Measurements from ENCODE around the gene SMARCD2.

The SMARCD2 gene

DNA sequence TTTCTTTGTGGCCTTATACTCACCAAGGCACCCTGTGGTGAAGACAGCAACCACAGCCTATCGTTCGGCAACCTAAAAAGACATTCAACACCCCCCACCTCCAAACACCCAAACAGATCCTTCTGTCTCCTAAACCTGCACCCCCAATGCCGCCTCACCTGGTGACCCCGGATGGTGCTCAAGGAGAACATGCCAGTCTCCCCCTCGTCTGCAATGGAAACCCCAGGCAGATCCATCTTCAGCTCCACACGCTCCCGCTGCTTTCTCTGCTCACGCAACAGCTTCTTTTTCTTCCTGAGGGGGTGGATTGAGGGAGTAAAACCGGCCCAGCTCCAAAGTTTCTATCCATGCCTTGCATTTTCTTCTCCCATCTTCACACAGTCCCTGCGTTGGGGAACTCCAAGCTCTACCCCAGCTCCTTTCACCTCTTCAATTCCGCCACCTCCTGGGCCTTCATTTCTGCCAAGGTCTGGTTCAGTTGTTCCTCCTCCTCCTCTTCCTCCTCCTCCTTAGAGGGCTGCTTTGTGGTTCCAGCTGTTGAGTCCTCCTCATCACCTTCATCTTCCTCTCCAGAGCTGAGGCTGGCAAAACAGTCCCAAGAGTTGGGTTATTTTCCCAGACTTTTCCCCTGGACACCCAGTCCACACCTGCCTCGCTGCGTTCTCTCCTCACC, 18.7 kb downstream of the SMARCD2 start:
- no peak for FAIRE-seq
- no peak for TF ChIP-seq POLR2A (IDR thresholded peaks at IDR 0.05; ENCODE audit: low read depth, low read length)
- TF ChIP-seq TAF1 (IDR thresholded peaks at IDR 0.05; ENCODE audit: borderline replicate concordance, low read depth, low read length), result no peak
- TF ChIP-seq POLR2AphosphoS5 (IDR thresholded peaks at IDR 0.05; ENCODE audit: low read depth, low read length), result no peak

DNA sequence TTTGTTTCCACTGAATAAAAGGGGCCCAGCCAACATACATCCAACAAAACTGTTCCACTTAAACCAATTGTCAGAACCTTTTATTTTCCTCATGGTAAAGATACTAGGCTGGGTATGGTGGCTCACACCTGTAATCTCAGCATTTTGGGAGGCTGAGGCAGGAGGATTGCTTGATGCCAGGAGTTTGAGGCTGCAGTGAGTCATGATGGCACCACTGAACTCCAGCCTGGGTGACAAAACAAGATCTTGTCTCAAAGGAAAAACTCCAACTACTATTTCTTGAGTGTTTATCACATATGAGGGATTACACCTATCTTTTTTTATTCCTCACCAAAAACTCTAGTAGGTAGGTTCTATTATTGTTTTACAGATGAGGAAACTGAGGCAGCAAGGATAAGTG, 19.9 kb downstream of the SMARCD2 start:
- no peak for DNase-seq (ENCODE audit: insufficient read length)
- TF ChIP-seq POLR2A (IDR thresholded peaks at IDR 0.05; ENCODE audit: low read depth, low read length) (no peak), TAF1 (IDR thresholded peaks at IDR 0.05; ENCODE audit: borderline replicate concordance, low read depth, low read length) (no peak), POLR2AphosphoS5 (IDR thresholded peaks at IDR 0.05; ENCODE audit: low read depth, low read length) (no peak)
- no peak for FAIRE-seq

More for the DNA sequence above, 18.7 kb downstream of the SMARCD2 start:
- no peak for DNase-seq (ENCODE audit: insufficient read length)

DNA sequence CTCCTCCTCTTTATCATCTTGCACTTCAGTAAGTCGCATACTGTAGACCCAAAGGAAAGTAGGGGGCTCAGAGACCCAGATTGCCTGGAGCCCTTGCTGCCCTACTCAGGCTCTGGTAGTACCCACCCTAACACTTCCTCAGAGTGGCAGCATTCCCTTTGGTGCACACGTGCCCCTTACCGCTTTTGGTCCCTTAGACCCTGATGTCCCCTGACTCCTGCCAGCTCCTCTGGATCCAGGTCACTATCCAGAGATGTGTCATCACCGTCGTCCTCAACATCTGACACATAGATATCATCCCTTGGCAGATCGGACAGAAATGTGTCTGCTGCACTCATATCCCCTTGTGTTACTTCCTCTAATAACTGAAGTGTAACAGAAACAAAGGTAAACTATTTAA, 20.7 kb downstream of the SMARCD2 start:
- TF ChIP-seq POLR2AphosphoS5 (IDR thresholded peaks at IDR 0.05; ENCODE audit: low read depth, low read length) (peak; percentile 12; the same call in 1 of the 2 replicates), POLR2A (IDR thresholded peaks at IDR 0.05; ENCODE audit: low read depth, low read length) (no peak), TAF1 (IDR thresholded peaks at IDR 0.05; ENCODE audit: borderline replicate concordance, low read depth, low read length) (no peak)
- DNase-seq (ENCODE audit: insufficient read length), result no peak
- no peak for FAIRE-seq

DNA sequence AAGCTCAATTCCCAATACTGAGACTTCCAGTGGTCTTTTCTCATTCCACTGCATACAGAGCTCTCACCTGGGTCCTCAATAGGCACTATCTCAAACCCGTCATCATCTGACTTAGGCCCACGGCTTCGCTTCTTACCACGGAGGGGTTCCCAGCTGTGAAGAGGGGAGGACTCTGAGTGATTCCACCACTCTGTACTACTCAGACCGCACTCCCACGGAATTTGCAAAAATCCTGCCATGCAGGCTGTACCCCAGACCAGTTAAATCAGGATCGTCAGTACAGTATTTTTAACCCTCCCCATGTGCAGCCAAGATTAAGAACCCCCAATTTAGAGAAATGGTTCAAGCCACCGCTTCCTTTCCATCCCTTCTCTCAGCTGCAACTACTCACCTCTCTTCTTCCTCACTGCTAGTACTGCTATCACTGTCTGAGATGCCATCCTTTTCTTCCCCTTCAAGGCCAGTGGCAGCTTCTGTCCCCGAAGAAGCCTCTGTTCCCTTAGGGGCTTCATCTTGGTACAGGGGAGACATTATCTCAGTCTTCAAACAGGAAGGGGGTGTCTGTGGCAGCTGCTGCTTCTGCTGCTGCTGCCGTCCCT, 21.4 kb downstream of the SMARCD2 start:
- FAIRE-seq (no peak), DNase-seq (ENCODE audit: insufficient read length) (no peak)
- TF ChIP-seq POLR2AphosphoS5 (IDR thresholded peaks at IDR 0.05; ENCODE audit: low read depth, low read length) (peak; percentile 5; the same call in 1 of the 2 replicates), TAF1 (IDR thresholded peaks at IDR 0.05; ENCODE audit: borderline replicate concordance, low read depth, low read length) (no peak)

DNA sequence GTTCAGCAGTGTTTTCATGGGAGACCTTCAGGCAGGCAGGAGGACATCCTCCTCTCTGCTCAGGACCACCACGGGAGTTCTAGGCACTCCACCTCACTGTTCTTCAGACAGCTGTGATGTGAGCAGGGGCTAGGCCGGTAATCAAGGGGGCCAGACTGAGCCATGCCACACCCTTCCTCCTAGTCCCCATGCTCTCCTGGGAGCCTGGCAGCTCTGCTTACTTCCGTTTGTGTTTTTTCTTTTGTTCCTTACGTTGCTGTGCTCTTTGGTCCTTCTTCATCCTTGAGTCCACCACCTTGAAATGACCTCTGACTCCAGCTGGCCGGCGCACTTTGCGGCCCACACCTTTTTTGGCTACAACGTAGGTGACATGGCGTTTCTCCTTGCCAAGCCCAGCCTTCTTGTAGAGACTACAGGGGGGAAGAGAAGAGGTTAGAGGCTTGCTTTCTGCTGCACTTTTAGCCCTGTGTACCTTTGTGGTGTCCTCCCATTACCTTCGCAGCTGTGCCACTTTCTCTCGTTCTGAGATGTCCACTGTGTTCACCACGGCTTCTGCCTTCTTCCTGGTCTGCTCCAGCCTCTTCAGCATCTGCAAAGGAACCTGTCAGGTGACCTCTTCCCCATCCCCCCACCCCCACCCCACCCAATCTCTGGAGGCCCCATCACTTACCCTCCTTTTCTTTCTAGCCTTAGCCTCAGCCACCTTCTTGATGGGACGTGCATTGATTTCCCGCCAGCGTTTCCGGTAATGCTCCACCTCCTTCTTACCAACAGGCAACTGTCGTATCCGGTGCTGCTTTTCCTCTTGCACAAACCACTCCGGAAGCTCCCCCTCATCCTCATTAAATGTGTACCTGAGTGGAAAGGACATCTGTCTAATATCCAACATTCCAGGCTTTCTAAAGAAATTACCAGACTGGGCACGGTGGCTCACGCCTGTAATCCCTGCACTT, 22.6 kb downstream of the SMARCD2 start:
- DNase-seq (ENCODE audit: insufficient read length), result no peak
- TF ChIP-seq POLR2A (IDR thresholded peaks at IDR 0.05; ENCODE audit: low read depth, low read length) (no peak), POLR2AphosphoS5 (IDR thresholded peaks at IDR 0.05; ENCODE audit: low read depth, low read length) (no peak), TAF1 (IDR thresholded peaks at IDR 0.05; ENCODE audit: borderline replicate concordance, low read depth, low read length) (no peak)
- no peak for FAIRE-seq

DNA sequence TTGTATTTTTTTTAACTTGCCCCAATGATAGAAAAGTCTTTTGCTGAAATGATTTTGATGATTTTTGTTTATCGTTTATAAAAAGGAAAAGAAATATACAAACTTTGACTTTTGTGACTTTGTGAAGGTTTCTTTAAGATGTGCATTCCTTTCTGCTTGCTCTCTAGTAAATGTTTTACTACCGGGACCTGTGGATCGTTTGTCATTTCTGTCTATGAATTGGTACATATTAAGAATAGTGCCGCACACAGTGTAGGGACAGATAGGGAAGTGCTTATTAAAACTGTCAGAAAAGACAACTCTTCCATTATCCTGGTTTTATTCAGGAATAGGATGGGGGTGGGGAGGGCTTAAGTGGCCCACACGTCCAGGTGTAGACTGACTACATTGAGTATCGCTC, 23.4 kb downstream of the SMARCD2 start:
- DNase-seq (ENCODE audit: insufficient read length) (no peak), FAIRE-seq (no peak)
- TF ChIP-seq POLR2A (IDR thresholded peaks at IDR 0.05; ENCODE audit: low read depth, low read length) (no peak), POLR2AphosphoS5 (IDR thresholded peaks at IDR 0.05; ENCODE audit: low read depth, low read length) (no peak; the same call in 1 of the 2 replicates), TAF1 (IDR thresholded peaks at IDR 0.05; ENCODE audit: borderline replicate concordance, low read depth, low read length) (no peak)

DNA sequence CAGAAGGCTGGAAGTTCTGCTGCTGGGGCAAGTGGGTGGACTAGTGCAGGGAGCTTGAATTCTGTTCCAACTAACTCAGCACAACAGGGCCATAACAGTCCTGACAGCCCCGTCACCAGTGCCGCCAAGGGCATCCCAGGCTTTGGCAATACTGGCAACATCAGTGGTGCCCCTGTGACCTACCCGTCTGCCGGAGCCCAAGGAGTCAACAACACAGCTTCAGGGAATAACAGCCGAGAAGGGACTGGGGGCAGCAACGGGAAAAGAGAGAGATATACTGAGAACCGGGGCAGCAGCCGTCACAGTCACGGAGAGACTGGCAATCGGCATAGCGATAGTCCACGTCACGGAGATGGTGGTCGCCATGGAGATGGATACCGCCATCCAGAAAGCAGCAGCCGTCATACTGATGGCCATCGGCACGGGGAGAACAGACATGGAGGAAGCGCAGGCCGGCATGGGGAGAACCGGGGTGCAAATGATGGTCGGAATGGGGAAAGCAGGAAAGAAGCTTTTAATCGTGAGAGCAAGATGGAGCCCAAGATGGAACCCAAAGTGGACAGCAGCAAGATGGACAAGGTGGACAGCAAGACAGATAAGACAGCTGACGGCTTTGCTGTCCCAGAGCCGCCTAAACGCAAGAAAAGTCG, 24.6 kb downstream of the SMARCD2 start:
- TF ChIP-seq POLR2AphosphoS5 (IDR thresholded peaks at IDR 0.05; ENCODE audit: low read depth, low read length), result no peak
- no peak; the same call in 1 of the 2 replicates for TF ChIP-seq POLR2A (IDR thresholded peaks at IDR 0.05; ENCODE audit: low read depth, low read length)
- TF ChIP-seq TAF1 (IDR thresholded peaks at IDR 0.05; ENCODE audit: borderline replicate concordance, low read depth, low read length), result no peak
- DNase-seq (ENCODE audit: insufficient read length) (no peak), FAIRE-seq (no peak)

DNA sequence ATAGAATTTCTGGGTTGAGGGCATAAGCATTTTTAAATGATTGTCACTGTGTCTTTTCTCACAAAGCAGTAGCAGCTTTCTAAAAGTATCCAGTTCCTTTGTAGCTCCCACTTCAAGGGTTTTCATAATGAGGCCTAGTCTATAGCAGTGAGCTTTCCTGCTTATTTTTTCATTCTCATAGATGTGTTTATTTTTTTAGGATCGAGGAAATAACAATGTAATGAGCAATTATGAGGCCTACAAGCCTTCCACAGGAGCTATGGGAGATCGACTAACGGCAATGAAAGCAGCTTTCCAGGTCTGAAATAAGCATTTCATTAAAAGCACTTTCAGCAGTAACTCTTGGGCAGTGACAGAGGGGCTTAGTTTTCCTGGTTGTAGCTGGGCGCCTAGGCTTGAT, 25.8 kb downstream of the SMARCD2 start:
- FAIRE-seq (no peak), DNase-seq (ENCODE audit: insufficient read length) (no peak)
- no peak for TF ChIP-seq POLR2AphosphoS5 (IDR thresholded peaks at IDR 0.05; ENCODE audit: low read depth, low read length)

DNA sequence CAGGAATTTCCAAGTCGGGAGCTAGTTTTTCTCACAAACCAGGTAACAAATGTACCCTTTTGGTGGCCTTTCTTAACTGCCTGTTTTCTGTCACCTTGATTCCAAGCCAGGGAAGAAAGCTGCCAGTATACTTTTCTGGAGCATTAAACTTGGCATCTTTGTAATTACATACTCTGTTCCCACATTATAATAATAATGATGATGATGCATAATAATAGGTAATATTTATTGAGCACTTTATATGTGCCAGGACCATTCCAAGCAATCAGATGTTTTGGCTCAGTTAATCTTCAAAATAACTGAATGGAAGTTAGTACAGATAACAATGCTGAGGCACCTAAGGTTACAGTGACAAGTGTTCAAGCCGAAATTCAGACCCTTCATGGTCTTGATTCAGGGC, 26.4 kb downstream of the SMARCD2 start:
- TF ChIP-seq POLR2AphosphoS5 (IDR thresholded peaks at IDR 0.05; ENCODE audit: low read depth, low read length), result no peak
- TF ChIP-seq POLR2A (IDR thresholded peaks at IDR 0.05; ENCODE audit: low read depth, low read length), result no peak
- no peak for TF ChIP-seq TAF1 (IDR thresholded peaks at IDR 0.05; ENCODE audit: borderline replicate concordance, low read depth, low read length)
- DNase-seq (ENCODE audit: insufficient read length) (no peak), FAIRE-seq (no peak)

DNA sequence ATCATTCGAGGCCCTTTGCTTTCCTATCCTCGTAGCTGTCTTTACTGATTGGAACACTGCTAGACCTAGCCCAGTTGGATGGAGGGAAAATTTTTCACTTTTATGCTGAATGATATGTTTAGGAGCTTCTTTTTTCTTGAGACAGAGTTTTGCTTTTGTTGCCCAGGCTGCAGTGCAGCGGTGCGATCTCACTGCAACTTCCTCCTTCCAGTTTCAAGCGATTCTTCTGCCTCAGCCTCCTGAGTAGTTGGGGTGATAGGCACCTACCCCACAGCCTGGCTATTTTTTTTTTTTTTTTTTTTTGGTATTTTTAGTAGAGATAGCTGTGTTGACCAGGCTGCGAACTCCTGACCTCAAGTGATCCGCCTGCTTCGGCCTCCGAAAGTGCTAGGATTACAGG, 32.5 kb downstream of the SMARCD2 start:
- FAIRE-seq, result no peak
- TF ChIP-seq POLR2AphosphoS5 (IDR thresholded peaks at IDR 0.05; ENCODE audit: low read depth, low read length) (no peak), POLR2A (IDR thresholded peaks at IDR 0.05; ENCODE audit: low read depth, low read length) (no peak), TAF1 (IDR thresholded peaks at IDR 0.05; ENCODE audit: borderline replicate concordance, low read depth, low read length) (no peak)
- DNase-seq (ENCODE audit: insufficient read length), result no peak

DNA sequence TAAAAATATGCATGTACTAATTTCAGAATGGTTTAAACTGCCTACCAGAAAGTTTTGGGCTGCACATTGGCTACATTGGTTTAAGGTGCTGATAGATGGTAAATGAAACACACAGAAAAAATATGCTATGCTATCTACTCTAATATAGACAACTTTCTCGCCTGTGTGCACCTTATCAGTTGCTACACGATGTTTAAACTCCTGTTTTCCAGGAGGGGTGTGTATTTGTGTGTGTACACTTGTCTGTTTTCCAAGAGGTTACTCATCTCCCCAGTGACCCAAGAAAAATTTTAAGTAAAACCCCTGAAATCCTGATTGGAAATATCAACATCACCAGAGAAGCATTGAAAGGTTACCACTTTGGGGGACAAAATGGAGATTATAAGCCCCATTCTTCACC, 36.9 kb downstream of the SMARCD2 start:
- FAIRE-seq, result no peak
- no peak for TF ChIP-seq TAF1 (IDR thresholded peaks at IDR 0.05; ENCODE audit: borderline replicate concordance, low read depth, low read length)
- no peak for TF ChIP-seq POLR2A (IDR thresholded peaks at IDR 0.05; ENCODE audit: low read depth, low read length)
- no peak for TF ChIP-seq POLR2AphosphoS5 (IDR thresholded peaks at IDR 0.05; ENCODE audit: low read depth, low read length)
- DNase-seq (ENCODE audit: insufficient read length), result no peak

Measured in GM12892 (cell line).